Hepatocyte (in vitro differentiated cells): Measurements from ENCODE around the gene WDR37.
"Not testable (repeated sequence)": the region's sequence is repeated elsewhere in the genome, so short reads cannot be mapped to it uniquely, and the experiment has no call there.

Experiments used
- EZH2 ChIP-seq: fragments of 200-600 bp; sonication (generic); IDR thresholded peaks from 2 replicates; pipeline ENCODE4 v1.6.1; 2016; ENCODE audit warnings: antibody characterized with exemption, mild to moderate bottlenecking, borderline replicate concordance
- EZH2phosphoT487 ChIP-seq: fragments of 200-600 bp; sonication (generic); IDR thresholded peaks from one replicate; pipeline ENCODE4 v1.6.1; 2018; ENCODE audit warnings: antibody characterized with exemption, mild to moderate bottlenecking, low read depth, moderate library complexity; ENCODE audit not compliant: unreplicated experiment, severe bottlenecking
- TF ChIP-seq, protein P1 (sequence below): fragments of 200-600 bp; sonication (generic); IDR thresholded peaks from 2 replicates; pipeline ENCODE4 v1.5.1; 2016; ENCODE audit warnings: antibody characterized with exemption, mild to moderate bottlenecking; ENCODE audit not compliant: poor library complexity

DNA sequence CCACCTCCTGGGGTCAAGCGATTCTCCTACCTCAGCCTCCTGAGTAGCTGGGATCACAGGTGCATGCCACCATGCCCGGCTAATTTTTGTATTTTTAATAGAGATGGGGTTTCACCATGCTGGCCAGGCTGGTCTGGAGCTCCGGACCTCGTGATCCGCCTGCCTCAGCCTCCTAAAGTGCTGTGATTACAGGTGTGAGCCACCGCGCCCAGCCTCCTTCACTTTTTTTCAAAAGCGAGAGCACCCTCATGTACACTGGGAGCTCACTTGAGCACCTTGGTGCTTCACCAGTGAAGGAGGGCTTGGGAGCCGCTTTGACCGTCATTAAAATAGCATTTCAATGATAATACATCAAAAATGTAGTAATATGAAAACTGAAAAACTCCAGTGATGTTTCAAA lies 102.4 kb downstream of the WDR37 start:
- TF ChIP-seq, protein P1, sequence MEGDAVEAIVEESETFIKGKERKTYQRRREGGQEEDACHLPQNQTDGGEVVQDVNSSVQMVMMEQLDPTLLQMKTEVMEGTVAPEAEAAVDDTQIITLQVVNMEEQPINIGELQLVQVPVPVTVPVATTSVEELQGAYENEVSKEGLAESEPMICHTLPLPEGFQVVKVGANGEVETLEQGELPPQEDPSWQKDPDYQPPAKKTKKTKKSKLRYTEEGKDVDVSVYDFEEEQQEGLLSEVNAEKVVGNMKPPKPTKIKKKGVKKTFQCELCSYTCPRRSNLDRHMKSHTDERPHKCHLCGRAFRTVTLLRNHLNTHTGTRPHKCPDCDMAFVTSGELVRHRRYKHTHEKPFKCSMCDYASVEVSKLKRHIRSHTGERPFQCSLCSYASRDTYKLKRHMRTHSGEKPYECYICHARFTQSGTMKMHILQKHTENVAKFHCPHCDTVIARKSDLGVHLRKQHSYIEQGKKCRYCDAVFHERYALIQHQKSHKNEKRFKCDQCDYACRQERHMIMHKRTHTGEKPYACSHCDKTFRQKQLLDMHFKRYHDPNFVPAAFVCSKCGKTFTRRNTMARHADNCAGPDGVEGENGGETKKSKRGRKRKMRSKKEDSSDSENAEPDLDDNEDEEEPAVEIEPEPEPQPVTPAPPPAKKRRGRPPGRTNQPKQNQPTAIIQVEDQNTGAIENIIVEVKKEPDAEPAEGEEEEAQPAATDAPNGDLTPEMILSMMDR, result not testable (repeated sequence)
- not testable (repeated sequence) for TF ChIP-seq EZH2, EZH2phosphoT487
